HUES6 (cell line): ENCODE data around the gene APBB1.
"Not testable (repeated sequence)": the region's sequence is repeated elsewhere in the genome, so short reads cannot be mapped to it uniquely, and the experiment has no call there.

Source experiments
- H3K27ac ChIP-seq: 2 replicates; pipeline ENCODE4 v1.7.0; 2013; ENCODE audit warnings: low read depth, mild to moderate bottlenecking, low read length, inconsistent platforms
- H3K27me3 ChIP-seq: 2 replicates; pipeline ENCODE4 v1.6.1; 2013; ENCODE audit warnings: low read length; ENCODE audit not compliant: control insufficient read depth, insufficient read depth
- H3K36me3 ChIP-seq: 2 replicates; pipeline ENCODE4 v1.6.1; 2013; ENCODE audit warnings: low read length; ENCODE audit not compliant: control insufficient read depth, insufficient read depth
- H3K4me1 ChIP-seq: 2 replicates; pipeline ENCODE4 v1.6.1; 2013; ENCODE audit warnings: low read length; ENCODE audit not compliant: control insufficient read depth, insufficient read depth
- H3K4me3 ChIP-seq: 2 replicates; pipeline ENCODE4 v1.5.1; 2013; ENCODE audit warnings: low read depth, low read length
- H3K9ac ChIP-seq: one replicate; pipeline ENCODE4 v1.6.1; 2013; ENCODE audit warnings: mild to moderate bottlenecking, low read length
- H3K9me3 ChIP-seq: 2 replicates; pipeline ENCODE4 v1.6.1; 2013; ENCODE audit warnings: low read depth, low read length; ENCODE audit not compliant: control insufficient read depth, insufficient read depth

Gene APBB1

GRCh38 chr11:6402561-6402981, 16.3 kb downstream of the APBB1 start:
- H3K36me3 ChIP-seq = peaks cover 11% of the 10 kb centered on the region
- no peak overlapping the region for H3K4me3 ChIP-seq
- no peak overlapping the region for H3K9ac ChIP-seq

DNA sequence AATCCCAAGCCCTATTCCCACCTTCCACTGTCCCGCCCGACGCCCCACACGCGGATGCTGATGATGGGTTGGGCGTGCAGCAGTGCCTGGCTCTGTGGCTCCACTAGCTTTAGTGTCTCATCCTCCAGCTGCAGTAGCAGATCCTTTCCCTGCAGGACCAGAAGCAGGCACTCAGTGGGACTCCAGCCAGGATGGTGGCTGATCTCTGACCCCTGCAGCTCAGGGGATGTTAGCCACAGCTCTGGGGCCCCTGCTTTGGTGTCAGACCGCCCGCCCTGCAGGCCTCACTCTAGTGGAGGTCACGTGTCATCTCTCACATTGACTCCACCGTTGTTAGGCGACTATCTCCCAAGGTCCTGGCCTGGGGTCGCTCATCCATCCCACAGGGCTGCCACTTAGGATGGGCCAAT, 16.8 kb downstream of the APBB1 start:
- Histone ChIP-seq H3K9ac (no peak overlapping the region), H3K36me3 (peaks cover 16% of the 10 kb centered on the region), H3K27ac (no peak overlapping the region), H3K4me3 (no peak overlapping the region), H3K4me1 (peaks cover 10% of the 10 kb centered on the region; the same call in 1 of the 2 replicates), H3K9me3 (no peaks in the 10 kb centered on the region), H3K27me3 (no peaks in the 10 kb centered on the region)

More at GRCh38 chr11:6402561-6402981, 16.3 kb downstream of the APBB1 start:
- H3K27ac ChIP-seq = no peak overlapping the region
- no peaks in the 10 kb centered on the region for H3K9me3 ChIP-seq
- H3K4me1 ChIP-seq = peaks cover 10% of the 10 kb centered on the region; the same call in 1 of the 2 replicates
- H3K27me3 ChIP-seq = no peaks in the 10 kb centered on the region

- Histone ChIP-seq H3K36me3 (peaks cover 19% of the 10 kb centered on the region), H3K9ac (no peak overlapping the region), H3K9me3 (no peaks in the 10 kb centered on the region), H3K27ac (no peak overlapping the region), H3K4me1 (peaks cover 10% of the 10 kb centered on the region; the same call in 1 of the 2 replicates), H3K27me3 (no peaks in the 10 kb centered on the region), H3K4me3 (no peak overlapping the region)
These were observed 17.4 kb downstream of the APBB1 start for GRCh38 chr11:6401464-6401863.

GRCh38 chr11:6400431-6401345, 18.2 kb downstream of the APBB1 start:
- H3K36me3 ChIP-seq = peaks cover 19% of the 10 kb centered on the region
- H3K4me1 ChIP-seq = peaks cover 10% of the 10 kb centered on the region; the same call in 1 of the 2 replicates
- no peaks in the 10 kb centered on the region for H3K27me3 ChIP-seq
- H3K4me3 ChIP-seq = no peak overlapping the region
- H3K9ac ChIP-seq = no peak overlapping the region
- no peak overlapping the region for H3K27ac ChIP-seq
- no peaks in the 10 kb centered on the region for H3K9me3 ChIP-seq

DNA sequence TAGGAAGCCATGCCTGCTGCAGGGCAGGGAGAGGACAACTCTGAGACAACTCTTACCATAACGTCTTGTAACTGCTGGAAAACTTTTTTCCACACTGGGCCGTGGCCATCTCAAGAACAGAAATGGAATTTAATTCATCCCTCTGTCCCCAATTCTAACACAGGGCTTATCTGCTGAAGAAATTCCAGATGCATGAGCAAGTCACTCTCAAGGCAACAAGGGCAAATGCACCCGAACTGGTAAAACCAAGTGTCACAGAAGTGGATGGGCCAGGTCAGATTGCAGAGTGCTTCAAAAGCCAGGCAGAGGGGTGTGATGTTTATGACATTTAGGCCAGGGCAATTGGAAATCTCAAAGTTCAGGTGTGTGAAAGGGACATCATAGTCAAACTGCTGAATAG, 21.3 kb downstream of the APBB1 start:
- no peak overlapping the region for H3K4me3 ChIP-seq
- H3K36me3 ChIP-seq = peaks cover 19% of the 10 kb centered on the region
- H3K9me3 ChIP-seq = no peaks in the 10 kb centered on the region
- no peaks in the 10 kb centered on the region for H3K27me3 ChIP-seq
- H3K27ac ChIP-seq = no peak overlapping the region
- H3K9ac ChIP-seq = no peak overlapping the region
- H3K4me1 ChIP-seq = no peaks in the 10 kb centered on the region

- H3K27me3 ChIP-seq = no peaks in the 10 kb centered on the region
- no peak overlapping the region for H3K9ac ChIP-seq
- no peak overlapping the region for H3K4me3 ChIP-seq
- peaks cover 19% of the 10 kb centered on the region for H3K36me3 ChIP-seq
- no peaks in the 10 kb centered on the region for H3K4me1 ChIP-seq
- no peak overlapping the region for H3K27ac ChIP-seq
- no peaks in the 10 kb centered on the region for H3K9me3 ChIP-seq
These were observed 21.7 kb downstream of the APBB1 start for GRCh38 chr11:6397156-6397555.

DNA sequence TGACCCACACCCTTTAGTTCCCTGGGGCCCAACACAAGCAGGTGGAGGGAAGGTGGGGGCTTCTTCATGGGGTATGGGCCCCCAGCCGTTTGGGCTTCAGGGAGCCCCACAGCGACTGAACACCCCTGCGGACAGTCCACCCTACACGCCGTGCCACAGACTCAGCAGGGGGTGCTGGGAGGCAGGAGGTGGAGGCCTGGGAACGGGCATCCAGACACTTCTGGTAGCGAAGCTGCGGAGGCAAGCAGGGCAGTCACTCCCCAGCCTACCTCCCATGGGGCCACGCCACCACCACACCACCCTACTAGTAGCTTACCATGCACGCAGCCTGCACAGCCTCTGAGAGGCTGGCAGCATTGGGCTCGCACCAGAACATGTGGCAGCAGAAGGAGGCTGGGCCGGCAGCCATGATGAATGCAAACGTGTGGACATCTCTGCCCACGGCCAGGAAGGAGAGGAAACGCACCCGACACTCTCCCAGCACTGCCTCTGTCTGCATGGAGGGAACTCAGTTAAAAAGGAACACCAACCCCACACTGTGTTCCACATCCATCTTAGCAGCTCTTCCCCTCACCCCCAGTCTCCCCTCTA, 23.3 kb downstream of the APBB1 start:
- no peak overlapping the region for H3K27ac ChIP-seq
- peaks cover 12% of the 10 kb centered on the region for H3K36me3 ChIP-seq
- H3K27me3 ChIP-seq = peaks cover 6% of the 10 kb centered on the region
- H3K9ac ChIP-seq = no peak overlapping the region
- H3K4me3 ChIP-seq = no peak overlapping the region
- H3K9me3 ChIP-seq = no peaks in the 10 kb centered on the region
- H3K4me1 ChIP-seq = peaks cover 5% of the 10 kb centered on the region; the same call in 1 of the 2 replicates

GRCh38 chr11:6393989-6394670, 24.8 kb downstream of the APBB1 start:
- H3K9me3 ChIP-seq = no peaks in the 10 kb centered on the region
- no peak overlapping the region for H3K4me3 ChIP-seq
- H3K27me3 ChIP-seq = peaks cover 6% of the 10 kb centered on the region
- H3K27ac ChIP-seq = no peak overlapping the region
- peaks cover 11% of the 10 kb centered on the region for H3K4me1 ChIP-seq
- H3K36me3 ChIP-seq = peaks cover 11% of the 10 kb centered on the region; the same call in 1 of the 2 replicates
- no peak overlapping the region for H3K9ac ChIP-seq

DNA sequence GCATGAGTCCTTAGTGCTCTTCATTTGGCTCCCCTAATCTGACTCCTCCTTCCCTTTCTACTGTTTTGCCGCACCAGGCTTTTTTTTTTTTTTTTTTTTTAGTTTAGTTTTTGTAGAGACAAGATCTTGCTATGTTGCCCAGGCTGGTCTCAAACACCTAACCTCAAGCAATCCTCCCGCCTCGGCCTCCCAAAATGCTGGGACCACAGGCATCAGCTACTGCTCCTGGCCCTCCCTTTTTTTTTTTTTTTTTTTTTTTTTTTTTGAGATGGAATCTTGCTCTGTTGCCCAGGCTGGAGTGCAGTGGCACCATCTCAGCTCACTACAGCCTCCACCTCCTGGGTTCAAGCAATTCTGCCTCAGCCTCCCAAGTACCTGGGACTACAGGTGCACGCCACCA, 26.6 kb downstream of the APBB1 start:
- not testable (repeated sequence) for H3K27ac ChIP-seq, H3K9me3 ChIP-seq, H3K27me3 ChIP-seq, H3K9ac ChIP-seq, H3K4me3 ChIP-seq, H3K36me3 ChIP-seq
- H3K4me1 ChIP-seq = peaks cover 18% of the 10 kb centered on the region

GRCh38 chr11:6391537-6392134, 27.3 kb downstream of the APBB1 start:
- Histone ChIP-seq H3K4me1 (peaks cover 18% of the 10 kb centered on the region), H3K27ac (no peak overlapping the region), H3K27me3 (peaks cover 6% of the 10 kb centered on the region), H3K4me3 (no peak overlapping the region), H3K9me3 (no peaks in the 10 kb centered on the region), H3K36me3 (no peaks in the 10 kb centered on the region), H3K9ac (no peak overlapping the region)
